ENCODE results near the gene BIRC3. TPM values are rescaled to one million over a fixed set of nuclear protein-coding genes. Genes with fewer than 3 reads are reported as not detected.

Gene BIRC3
- total RNA-seq, 1 experiment from 2014 or later, result 4.8 TPM

- Histone ChIP-seq H2AFZ (no peak overlapping the region), H3K4me1 (replicated peaks; ENCODE audit: insufficient read depth) (peaks cover 23% of the 10 kb centered on the region), H3F3A (ENCODE audit: insufficient read depth, low read depth) (peaks cover 17% of the 10 kb centered on the region; the same call in 1 of the 2 replicates), H3K36me3 (ENCODE audit: low read depth) (peaks cover 4% of the 10 kb centered on the region; the same call in 1 of the 2 replicates), H3K4me3 (no peak overlapping the region), H3K9me3 (ENCODE audit: insufficient read depth, low read depth) (no peaks in the 10 kb centered on the region), H3K27ac (no peak overlapping the region), H3K27me3 (ENCODE audit: insufficient read depth, low read depth) (no peaks in the 10 kb centered on the region), H4K20me1 (ENCODE audit: insufficient read depth) (no peaks in the 10 kb centered on the region), H3K4me2 (no peak overlapping the region), H3K79me2 (ENCODE audit: low read depth) (peaks cover 15% of the 10 kb centered on the region), H3K9me2 (ENCODE audit: insufficient read depth) (no peaks in the 10 kb centered on the region)
- intact Hi-C loops (cut with micrococcal nuclease; ENCODE audit: unreplicated experiment), result no loop called here
- TF ChIP-seq EZH2 (IDR thresholded peaks at IDR 0.05; ENCODE audit: low read depth), result no peak
- TF ChIP-seq, protein P1, sequence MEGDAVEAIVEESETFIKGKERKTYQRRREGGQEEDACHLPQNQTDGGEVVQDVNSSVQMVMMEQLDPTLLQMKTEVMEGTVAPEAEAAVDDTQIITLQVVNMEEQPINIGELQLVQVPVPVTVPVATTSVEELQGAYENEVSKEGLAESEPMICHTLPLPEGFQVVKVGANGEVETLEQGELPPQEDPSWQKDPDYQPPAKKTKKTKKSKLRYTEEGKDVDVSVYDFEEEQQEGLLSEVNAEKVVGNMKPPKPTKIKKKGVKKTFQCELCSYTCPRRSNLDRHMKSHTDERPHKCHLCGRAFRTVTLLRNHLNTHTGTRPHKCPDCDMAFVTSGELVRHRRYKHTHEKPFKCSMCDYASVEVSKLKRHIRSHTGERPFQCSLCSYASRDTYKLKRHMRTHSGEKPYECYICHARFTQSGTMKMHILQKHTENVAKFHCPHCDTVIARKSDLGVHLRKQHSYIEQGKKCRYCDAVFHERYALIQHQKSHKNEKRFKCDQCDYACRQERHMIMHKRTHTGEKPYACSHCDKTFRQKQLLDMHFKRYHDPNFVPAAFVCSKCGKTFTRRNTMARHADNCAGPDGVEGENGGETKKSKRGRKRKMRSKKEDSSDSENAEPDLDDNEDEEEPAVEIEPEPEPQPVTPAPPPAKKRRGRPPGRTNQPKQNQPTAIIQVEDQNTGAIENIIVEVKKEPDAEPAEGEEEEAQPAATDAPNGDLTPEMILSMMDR (conservative IDR thresholded peaks at IDR 0.05), result no peak
- no TSS peak for BruUV-seq (replicated peaks)
- POLR2A ChIA-PET (ENCODE audit: unreplicated experiment), result no interaction called here
- CTCF ChIA-PET, result interaction anchor here (1.4 kb wide), 1 partner anchor 49 kb away, joined by 3 read pairs; no protein-coding TSS in a partner anchor
- DNase-seq, result no peak
Measured at GRCh38 chr11:102343809-102344208, 26.5 kb downstream of the BIRC3 start.

DNA sequence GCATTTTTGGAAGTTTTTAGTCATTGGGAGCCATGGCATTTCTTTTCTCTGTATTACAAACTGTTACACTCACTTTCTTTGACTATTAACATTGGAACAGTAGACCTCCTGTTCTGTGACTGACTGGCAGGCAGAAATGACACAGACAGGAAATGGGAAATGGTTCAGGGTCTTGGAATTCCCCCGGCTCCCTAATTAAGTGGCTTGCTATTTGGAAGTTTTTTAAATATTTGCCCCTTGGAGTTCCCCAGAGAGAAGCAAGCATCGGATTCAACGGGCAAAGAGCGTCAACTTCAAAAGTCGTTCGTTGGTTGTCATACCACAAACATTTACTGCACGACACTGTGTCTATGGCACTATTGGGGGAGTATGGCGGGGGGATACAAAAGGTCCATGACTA, 28.6 kb downstream of the BIRC3 start:
- H2AFZ ChIP-seq, result peak overlapping the region; percentile 89
- peak overlapping the region; percentile 83 for H3K4me2 ChIP-seq
- ChIA-PET CTCF (interaction anchor here (0.6 kb wide), 1 partner anchor 208 kb away, joined by 3 read pairs; no protein-coding TSS in a partner anchor), POLR2A (ENCODE audit: unreplicated experiment) (no interaction called here)
- peaks cover 17% of the 10 kb centered on the region; the same call in 1 of the 2 replicates for H3F3A ChIP-seq (ENCODE audit: insufficient read depth, low read depth)
- peak overlapping the region; percentile 87 for H3K27ac ChIP-seq
- no TSS peak for BruUV-seq (replicated peaks)
- H3K27me3 ChIP-seq (ENCODE audit: insufficient read depth, low read depth), result no peaks in the 10 kb centered on the region
- peaks cover 15% of the 10 kb centered on the region; the same call in 1 of the 2 replicates for H3K36me3 ChIP-seq (ENCODE audit: low read depth)
- intact Hi-C loops (cut with micrococcal nuclease; ENCODE audit: unreplicated experiment), result loop anchor here (1.0 to 5.0 kb wide), 6 partner anchors 29 to 483 kb away; partner anchors contain the start of gene BIRC3
- H4K20me1 ChIP-seq (ENCODE audit: insufficient read depth), result no peaks in the 10 kb centered on the region
- H3K9me3 ChIP-seq (ENCODE audit: insufficient read depth, low read depth), result no peaks in the 10 kb centered on the region
- peaks cover 29% of the 10 kb centered on the region for H3K4me1 ChIP-seq (replicated peaks; ENCODE audit: insufficient read depth)
- TF ChIP-seq EZH2 (IDR thresholded peaks at IDR 0.05; ENCODE audit: low read depth), result no peak
- TF ChIP-seq, protein P1 (conservative IDR thresholded peaks at IDR 0.05), result no peak
- no peaks in the 10 kb centered on the region for H3K9me2 ChIP-seq (ENCODE audit: insufficient read depth)
- H3K4me3 ChIP-seq, result peak overlapping the region; percentile 69
- DNase-seq, result peak in 1 of 2 experiments; percentile 51
- peaks cover 36% of the 10 kb centered on the region for H3K79me2 ChIP-seq (ENCODE audit: low read depth)

- no peak for TF ChIP-seq EZH2 (IDR thresholded peaks at IDR 0.05; ENCODE audit: low read depth)
- TF ChIP-seq, protein P1 (conservative IDR thresholded peaks at IDR 0.05), result no peak
- Histone ChIP-seq H3K4me2 (peak overlapping the region; percentile 83), H3K36me3 (ENCODE audit: low read depth) (peaks cover 19% of the 10 kb centered on the region; the same call in 1 of the 2 replicates), H3K4me1 (replicated peaks; ENCODE audit: insufficient read depth) (peaks cover 29% of the 10 kb centered on the region), H3K4me3 (peak overlapping the region; percentile 69), H3K27ac (peak overlapping the region; percentile 87), H3K9me2 (ENCODE audit: insufficient read depth) (no peaks in the 10 kb centered on the region), H3F3A (ENCODE audit: insufficient read depth, low read depth) (peaks cover 17% of the 10 kb centered on the region; the same call in 1 of the 2 replicates), H4K20me1 (ENCODE audit: insufficient read depth) (no peaks in the 10 kb centered on the region), H3K27me3 (ENCODE audit: insufficient read depth, low read depth) (no peaks in the 10 kb centered on the region), H3K79me2 (ENCODE audit: low read depth) (peaks cover 40% of the 10 kb centered on the region), H3K9me3 (ENCODE audit: insufficient read depth, low read depth) (no peaks in the 10 kb centered on the region), H2AFZ (peak overlapping the region; percentile 89)
- BruUV-seq (replicated peaks), result TSS peak; percentile 91
- DNase-seq, result no peak
- CTCF ChIA-PET, result no interaction called here
- POLR2A ChIA-PET (ENCODE audit: unreplicated experiment), result no interaction called here
- intact Hi-C loops (cut with micrococcal nuclease; ENCODE audit: unreplicated experiment), result loop anchor here (2.0 to 5.0 kb wide), 5 partner anchors 39 to 484 kb away; no protein-coding TSS in a partner anchor
Measured at GRCh38 chr11:102346456-102346747, 29.1 kb downstream of the BIRC3 start.
